Activated CD4-positive, alpha-beta T cell treated with anti-CD3 and anti-CD28 coated beads, Interleukin-2, amount 10 ng/mL, durations not matched to agents 24 days and 14 days (primary cell): ENCODE results near the gene EHD4. TPM values are rescaled to one million over a fixed set of nuclear protein-coding genes. Genes with fewer than 3 reads are reported as not detected.
A peak's percentile ranks its signal among the peaks of the same experiment; 100 is the strongest.

Source experiments
- DNase-seq: peaks from one replicate; pipeline ENCODE4 v3.0.0; 2022
- H3K27ac Mint-ChIP-seq: one replicate; pipeline ENCODE4 v1.8.0; 2022; ENCODE audit warnings: mild to moderate bottlenecking, mixed read lengths
- H3K27me3 Mint-ChIP-seq: one replicate; pipeline ENCODE4 v1.8.0; 2022; ENCODE audit warnings: mixed read lengths
- H3K36me3 Mint-ChIP-seq: one replicate; pipeline ENCODE4 v1.8.0; 2022; ENCODE audit warnings: low read depth, mild to moderate bottlenecking, mixed read lengths
- H3K4me1 Mint-ChIP-seq: one replicate; pipeline ENCODE4 v1.8.0; 2021; ENCODE audit warnings: mixed read lengths
- H3K4me3 Mint-ChIP-seq: one replicate; pipeline ENCODE4 v1.8.0; 2022; ENCODE audit warnings: mild to moderate bottlenecking, moderate library complexity, mixed read lengths
- H3K9me3 Mint-ChIP-seq: one replicate; pipeline ENCODE4 v1.8.0; 2021; ENCODE audit warnings: mixed read lengths
- intact Hi-C: fragments of 100-400 bp; cut with micrococcal nuclease; formaldehyde crosslinking; loops from one replicate; pipeline ENCODE4 v1.15.1; 2023
- total RNA-seq: library from RNA; stranded (reverse); gene quantifications from 2 replicates; pipeline ENCODE4 v1.2.3, GENCODE V29; 2022

Gene EHD4
- total RNA-seq, 1 donor from 2014 or later: 28.4 TPM

GRCh38 chr15:41980654-41981323, 8.4 kb upstream of the EHD4 start:
- H3K4me3 Mint-ChIP-seq: no peak overlapping the region
- peak overlapping the region; percentile 74 for H3K27ac Mint-ChIP-seq
- intact Hi-C loops: no loop called here
- no peak for DNase-seq
- H3K4me1 Mint-ChIP-seq: peaks cover 36% of the 10 kb centered on the region
- no peaks in the 10 kb centered on the region for H3K36me3 Mint-ChIP-seq
- H3K27me3 Mint-ChIP-seq: peaks cover 10% of the 10 kb centered on the region
- H3K9me3 Mint-ChIP-seq: no peaks in the 10 kb centered on the region

GRCh38 chr15:41979493-41980266, 7.3 kb upstream of the EHD4 start:
- intact Hi-C loops: no loop called here
- Mint-ChIP-seq H3K27me3 (peaks cover 16% of the 10 kb centered on the region), H3K27ac (no peak overlapping the region), H3K9me3 (peaks cover 3% of the 10 kb centered on the region), H3K36me3 (no peaks in the 10 kb centered on the region), H3K4me3 (no peak overlapping the region), H3K4me1 (peaks cover 36% of the 10 kb centered on the region)
- DNase-seq: no peak

GRCh38 chr15:41978534-41978933, 6.2 kb upstream of the EHD4 start:
- no peak overlapping the region for H3K4me3 Mint-ChIP-seq
- H3K27ac Mint-ChIP-seq: no peak overlapping the region
- peaks cover 43% of the 10 kb centered on the region for H3K4me1 Mint-ChIP-seq
- intact Hi-C loops: no loop called here
- DNase-seq: no peak
- no peaks in the 10 kb centered on the region for H3K36me3 Mint-ChIP-seq
- peaks cover 3% of the 10 kb centered on the region for H3K9me3 Mint-ChIP-seq
- peaks cover 22% of the 10 kb centered on the region for H3K27me3 Mint-ChIP-seq

- DNase-seq: no peak
- Mint-ChIP-seq H3K9me3 (peaks cover 3% of the 10 kb centered on the region), H3K4me3 (no peak overlapping the region), H3K36me3 (no peaks in the 10 kb centered on the region), H3K27ac (no peak overlapping the region), H3K4me1 (peaks cover 45% of the 10 kb centered on the region), H3K27me3 (peaks cover 22% of the 10 kb centered on the region)
- intact Hi-C loops: no loop called here
Measured at GRCh38 chr15:41977757-41978383, 5.5 kb upstream of the EHD4 start.

- Mint-ChIP-seq H3K4me1 (peaks cover 40% of the 10 kb centered on the region), H3K9me3 (peaks cover 3% of the 10 kb centered on the region), H3K4me3 (no peak overlapping the region), H3K36me3 (peaks cover 5% of the 10 kb centered on the region), H3K27ac (no peak overlapping the region), H3K27me3 (peaks cover 22% of the 10 kb centered on the region)
- no peak for DNase-seq
- intact Hi-C loops: no loop called here
Measured at GRCh38 chr15:41975669-41976068, 3.3 kb upstream of the EHD4 start.

- Mint-ChIP-seq H3K27ac (no peak overlapping the region), H3K4me1 (peaks cover 44% of the 10 kb centered on the region), H3K9me3 (peaks cover 3% of the 10 kb centered on the region), H3K4me3 (peak overlapping the region; percentile 94), H3K27me3 (peaks cover 22% of the 10 kb centered on the region), H3K36me3 (peaks cover 11% of the 10 kb centered on the region)
- no peak for DNase-seq
- intact Hi-C loops: loop anchor here (5.0 kb wide), 4 partner anchors 218 to 573 kb away; partner anchors contain the start of genes GANC, HAUS2, ITPKA and LRRC57
Measured at GRCh38 chr15:41974041-41974440, 1.7 kb upstream of the EHD4 start.

GRCh38 chr15:41971895-41972252, 483 bp downstream of the EHD4 start:
- intact Hi-C loops: loop anchor here (1.0 to 5.0 kb wide), 8 partner anchors 32 to 575 kb away; partner anchors contain the start of genes GANC, HAUS2, ITPKA and JMJD7
- peaks cover 49% of the 10 kb centered on the region for H3K4me1 Mint-ChIP-seq
- peak overlapping the region; percentile 95 for H3K27ac Mint-ChIP-seq
- DNase-seq: no peak
- H3K36me3 Mint-ChIP-seq: peaks cover 18% of the 10 kb centered on the region
- peaks cover 16% of the 10 kb centered on the region for H3K27me3 Mint-ChIP-seq
- H3K9me3 Mint-ChIP-seq: peaks cover 3% of the 10 kb centered on the region
- H3K4me3 Mint-ChIP-seq: peak overlapping the region; percentile 94

- Mint-ChIP-seq H3K4me3 (peak overlapping the region; percentile 90), H3K9me3 (peaks cover 3% of the 10 kb centered on the region), H3K27me3 (peaks cover 12% of the 10 kb centered on the region), H3K27ac (peak overlapping the region; percentile 95), H3K4me1 (peaks cover 54% of the 10 kb centered on the region), H3K36me3 (peaks cover 21% of the 10 kb centered on the region)
- intact Hi-C loops: loop anchor here (1.0 to 5.0 kb wide), 8 partner anchors 31 to 576 kb away; partner anchors contain the start of genes GANC, HAUS2, ITPKA and JMJD7
- DNase-seq: peak; percentile 93
Measured at GRCh38 chr15:41971089-41971894, 1.1 kb downstream of the EHD4 start.

GRCh38 chr15:41970456-41970855, 1.9 kb downstream of the EHD4 start:
- DNase-seq: no peak
- Mint-ChIP-seq H3K27ac (peak overlapping the region; percentile 95), H3K27me3 (peaks cover 8% of the 10 kb centered on the region), H3K4me1 (peaks cover 58% of the 10 kb centered on the region), H3K9me3 (peaks cover under 1% of the 10 kb centered on the region), H3K36me3 (peaks cover 27% of the 10 kb centered on the region), H3K4me3 (peak overlapping the region; percentile 90)
- intact Hi-C loops: loop anchor here (2.0 to 5.0 kb wide), 6 partner anchors 142 to 577 kb away; partner anchors contain the start of genes GANC, HAUS2, ITPKA and JMJD7

- Mint-ChIP-seq H3K27me3 (peaks cover 8% of the 10 kb centered on the region), H3K27ac (peak overlapping the region; percentile 95), H3K36me3 (peaks cover 27% of the 10 kb centered on the region), H3K9me3 (no peaks in the 10 kb centered on the region), H3K4me1 (peaks cover 60% of the 10 kb centered on the region), H3K4me3 (peak overlapping the region; percentile 90)
- DNase-seq: peak; percentile 89
- intact Hi-C loops: loop anchor here (2.0 to 5.0 kb wide), 6 partner anchors 141 to 577 kb away; partner anchors contain the start of genes GANC, HAUS2, ITPKA and JMJD7
Measured at GRCh38 chr15:41969851-41970431, 2.4 kb downstream of the EHD4 start.

GRCh38 chr15:41968701-41969100, 3.7 kb downstream of the EHD4 start:
- Mint-ChIP-seq H3K4me1 (peaks cover 55% of the 10 kb centered on the region), H3K27ac (no peak overlapping the region), H3K36me3 (peaks cover 27% of the 10 kb centered on the region), H3K9me3 (no peaks in the 10 kb centered on the region), H3K4me3 (no peak overlapping the region), H3K27me3 (no peaks in the 10 kb centered on the region)
- intact Hi-C loops: no loop called here
- no peak for DNase-seq

- peaks cover 49% of the 10 kb centered on the region for H3K4me1 Mint-ChIP-seq
- H3K36me3 Mint-ChIP-seq: peaks cover 26% of the 10 kb centered on the region
Measured at GRCh38 chr15:41967506-41968206, 4.7 kb downstream of the EHD4 start.

More at GRCh38 chr15:41967506-41968206, 4.7 kb downstream of the EHD4 start:
- no peaks in the 10 kb centered on the region for H3K27me3 Mint-ChIP-seq
- no peak for DNase-seq
- intact Hi-C loops: no loop called here
- no peak overlapping the region for H3K27ac Mint-ChIP-seq
- no peaks in the 10 kb centered on the region for H3K9me3 Mint-ChIP-seq
- peak overlapping the region; percentile 18 for H3K4me3 Mint-ChIP-seq
